Activated CD4-positive, alpha-beta T cell treated with anti-CD3 and anti-CD28 coated beads, Interleukin-2, amount 50 U/mL, for 48 hours (primary cell): ENCODE results near the gene TBC1D4.
"Not testable (repeated sequence)": the region's sequence is repeated elsewhere in the genome, so short reads cannot be mapped to it uniquely, and the experiment has no call there.

Experiments
- DNase-seq, 2 experiments: peaks; one replicate each; pipeline ENCODE4 v3.0.0-alpha.2; 2020

TBC1D4 gene

DNA sequence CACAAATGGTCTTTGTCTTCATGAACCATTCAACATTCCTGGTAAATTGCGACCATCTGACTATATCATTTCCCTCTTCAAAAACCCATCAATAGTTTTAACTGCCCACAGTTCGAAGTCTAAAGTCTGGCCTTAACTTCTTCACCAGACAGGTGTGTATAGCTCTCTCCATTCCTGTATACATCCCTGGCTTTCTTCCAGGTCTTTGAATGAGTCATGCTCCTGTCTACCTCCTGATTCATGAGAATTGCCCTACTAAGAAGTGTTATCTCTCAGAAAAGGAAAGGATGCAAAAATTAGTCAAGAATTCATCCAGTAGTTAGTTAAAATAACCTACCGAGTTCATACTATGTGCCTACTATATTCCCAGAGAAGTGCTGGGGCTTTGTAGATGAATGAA lies 225.0 kb downstream of the TBC1D4 start:
- no peak for DNase-seq

DNA sequence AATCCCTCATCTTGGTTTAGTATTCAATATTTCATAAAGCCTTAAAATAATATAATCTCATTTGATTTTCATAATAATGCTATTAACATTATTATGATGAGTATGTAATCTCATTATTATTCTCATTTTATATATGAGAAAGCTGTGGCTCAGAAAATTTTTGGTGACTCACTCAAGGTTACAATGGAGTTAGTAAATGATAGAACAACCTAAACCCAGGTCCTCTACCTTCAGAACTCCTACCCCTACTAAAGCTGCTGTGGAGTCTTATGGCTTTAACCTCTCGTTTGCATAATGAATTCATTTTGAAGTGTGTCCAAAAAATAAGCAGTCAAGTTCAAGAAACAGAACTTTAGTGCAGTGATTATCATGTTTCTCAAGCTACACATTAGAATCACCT lies 226.3 kb downstream of the TBC1D4 start:
- no peak for DNase-seq

DNA sequence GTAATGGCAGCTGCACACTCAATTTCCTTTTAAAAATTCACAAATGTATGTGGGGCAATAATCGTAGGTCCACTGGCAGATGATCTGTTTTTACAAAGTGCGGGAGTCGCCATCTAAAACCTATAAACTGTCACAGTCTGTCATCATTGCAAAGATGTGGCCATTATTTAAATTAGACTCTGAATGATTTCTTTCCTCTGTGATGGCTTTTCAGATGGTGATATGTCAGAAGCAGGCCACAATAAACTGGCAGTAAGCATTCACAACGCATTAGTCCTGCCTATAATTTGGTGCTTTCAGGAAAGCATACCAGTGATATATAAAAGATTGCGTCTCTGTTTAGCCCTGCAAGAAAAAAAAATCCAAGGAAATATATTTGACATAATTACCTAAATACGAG lies 226.8 kb downstream of the TBC1D4 start:
- DNase-seq = no peak

DNA sequence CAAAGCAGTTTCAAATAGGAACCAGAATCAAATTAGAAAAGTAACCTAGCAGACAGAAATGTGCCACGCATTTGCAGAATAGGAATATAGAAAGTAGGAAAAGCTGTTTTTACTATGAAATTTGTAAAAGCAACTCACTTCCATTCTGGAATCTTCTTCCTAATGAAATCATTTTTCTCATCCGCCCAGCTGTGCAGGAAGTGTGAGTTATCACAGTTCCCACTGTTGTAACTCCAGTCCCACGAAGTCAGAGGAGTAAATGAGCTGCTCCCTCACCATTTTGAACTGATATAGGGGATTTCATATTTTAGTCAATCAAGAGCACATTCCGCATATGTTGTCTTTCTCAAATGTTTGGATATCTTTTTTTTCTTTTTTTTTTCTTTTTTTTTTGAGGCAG lies 230.8 kb downstream of the TBC1D4 start:
- no peak for DNase-seq

DNA sequence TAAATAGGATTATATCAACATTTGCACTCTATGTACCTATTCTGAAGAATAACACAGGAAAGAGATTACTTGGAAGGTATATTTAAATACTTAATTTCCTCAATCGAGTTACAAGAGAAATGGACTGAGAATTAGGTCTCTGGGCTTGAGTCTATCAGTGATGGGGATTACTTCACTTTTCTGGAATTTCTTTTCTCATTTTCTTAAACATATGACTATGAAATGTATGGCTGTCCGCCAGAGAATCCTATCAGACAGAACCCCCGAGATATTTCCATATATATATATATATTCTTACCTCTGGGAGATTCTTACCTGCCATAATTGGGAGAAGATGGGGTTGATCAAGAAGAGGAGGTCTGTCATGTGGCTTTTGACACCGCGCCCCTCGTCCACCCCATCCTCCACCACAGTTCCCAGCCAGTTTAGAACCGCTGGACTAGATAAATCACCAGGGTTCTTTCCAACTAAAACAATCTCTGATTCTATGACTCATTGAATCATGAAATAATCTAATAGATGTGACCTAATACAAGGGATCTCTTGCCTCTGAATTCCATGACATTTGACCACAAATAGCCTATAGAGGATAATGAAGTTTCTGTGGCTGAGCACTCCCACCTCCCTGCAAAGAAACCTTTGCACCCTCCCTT lies 231.3 kb downstream of the TBC1D4 start:
- DNase-seq = no peak

DNA sequence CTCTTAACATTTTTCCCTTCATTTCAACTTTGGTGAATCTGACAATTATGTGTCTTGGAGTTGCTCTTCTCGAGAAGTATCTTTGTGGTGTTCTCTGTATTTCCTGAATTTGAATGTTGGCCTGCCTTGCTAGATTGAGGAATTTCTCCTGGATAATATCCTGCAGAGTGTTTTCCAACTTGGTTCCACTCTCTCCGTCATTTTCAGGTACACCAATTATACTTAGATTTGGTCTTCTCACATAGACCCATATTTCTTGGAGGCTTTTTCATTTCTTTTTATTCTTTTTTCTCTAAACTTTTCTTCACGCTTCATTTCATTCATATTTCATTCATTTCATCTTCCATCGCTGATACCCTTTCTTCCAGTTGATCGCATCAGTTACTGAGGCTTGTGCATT lies 236.4 kb downstream of the TBC1D4 start:
- DNase-seq = not testable (repeated sequence)

DNA sequence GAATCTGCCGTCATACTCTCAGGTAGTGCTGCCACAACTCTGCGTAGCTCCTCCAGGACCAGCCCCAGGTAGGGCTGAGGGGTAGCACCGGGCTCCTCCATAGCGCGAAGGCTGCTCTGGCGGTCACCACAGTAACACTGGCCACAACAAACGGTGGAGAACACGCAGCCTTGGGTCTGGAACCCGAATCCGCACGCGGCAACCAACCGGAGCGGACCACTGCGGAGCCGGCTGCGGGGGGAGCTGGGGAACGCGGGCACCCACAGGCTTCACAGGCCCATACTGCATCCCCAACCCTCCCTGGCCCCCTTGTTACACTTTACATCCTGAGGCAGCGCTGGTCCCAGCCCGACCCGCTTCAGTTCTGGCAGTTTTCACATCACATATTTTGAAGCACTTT lies 241.7 kb downstream of the TBC1D4 start:
- not testable (repeated sequence) for DNase-seq

DNA sequence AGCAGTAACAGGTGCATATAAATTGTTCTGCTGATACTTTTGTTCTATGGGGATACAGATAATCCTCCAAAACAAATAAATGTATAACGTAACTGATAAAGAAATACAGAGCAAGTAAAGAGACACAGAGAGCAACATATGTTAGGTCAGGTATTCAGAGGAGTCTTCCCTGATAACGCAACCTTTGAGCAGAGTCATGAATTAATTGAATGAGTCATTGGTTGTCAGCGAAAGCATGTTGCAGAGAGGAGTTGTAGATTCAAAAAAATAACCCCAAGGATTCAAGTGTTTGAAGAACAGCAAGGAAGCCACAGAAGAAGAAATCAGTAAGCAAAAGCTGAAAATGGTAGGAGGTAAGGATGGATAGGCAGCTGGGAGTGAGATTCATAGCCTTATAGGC lies 245.2 kb downstream of the TBC1D4 start:
- no peak for DNase-seq
